HCT116 (cell line): Measurements from ENCODE around the gene SLFNL1.

ENCODE experiments used
- CBX3 ChIP-seq: IDR thresholded peaks from 2 replicates; pipeline ENCODE4 v1.6.1; 2012; ENCODE audit warnings: low read depth
- EZH2 ChIP-seq: fragments of 200-600 bp; sonication (generic); IDR thresholded peaks from 2 replicates; pipeline ENCODE4 v1.6.1; 2017; ENCODE audit warnings: antibody characterized with exemption, mixed run types
- EZH2phosphoT487 ChIP-seq: fragments of 200-600 bp; IDR thresholded peaks from 2 replicates; pipeline ENCODE4 v1.6.1; 2018; ENCODE audit warnings: antibody characterized with exemption, borderline replicate concordance
- POLR2A ChIP-seq: IDR thresholded peaks from 2 replicates; pipeline ENCODE4 v1.7.0; 2011; ENCODE audit warnings: borderline replicate concordance; ENCODE audit not compliant: insufficient read depth, insufficient read length; ENCODE audit errors: extremely low read depth
- POLR2AphosphoS5 ChIP-seq: IDR thresholded peaks from 2 replicates; pipeline ENCODE4 v1.6.1; 2011; ENCODE audit warnings: mild to moderate bottlenecking, low read depth, low read length, moderate library complexity
- SIN3A ChIP-seq: IDR thresholded peaks from 2 replicates; pipeline ENCODE4 v1.6.1; 2012; ENCODE audit warnings: low read depth
- SRF ChIP-seq: IDR thresholded peaks from 2 replicates; pipeline ENCODE4 v1.6.1; 2012; ENCODE audit warnings: low read depth
- YY1 ChIP-seq: IDR thresholded peaks from 2 replicates; pipeline ENCODE4 v1.6.1; 2011; ENCODE audit warnings: low read length, low read depth, moderate library complexity, mild to moderate bottlenecking; ENCODE audit not compliant: insufficient replicate concordance; ENCODE audit errors: extremely low read depth
- ZNF274 ChIP-seq: fragments of 200-500 bp; sonication (Bioruptor generic); IDR thresholded peaks from 2 replicates; pipeline ENCODE4 v1.6.1; 2014; ENCODE audit warnings: mild to moderate bottlenecking, low read depth, low read length, inconsistent platforms
- TF ChIP-seq, protein P1 (sequence below): IDR thresholded peaks from 2 replicates; pipeline ENCODE4 v1.6.1; 2012
- TF ChIP-seq, protein P2 (sequence below), 3 experiments: fragments of 200-600 bp in 1 of 3; sonication (generic) in 1 of 3; IDR thresholded peaks in 2 of 3; conservative IDR thresholded peaks in 1 of 3; 2 replicates each; pipeline ENCODE4 v1.5.1; 2012 to 2017; ENCODE audit warnings: low read depth in 2 of 3, low read length in 2 of 3, antibody characterized with exemption in 1 of 3, borderline replicate concordance in 1 of 3, control low read depth in 1 of 3, mild to moderate bottlenecking in 1 of 3, mixed read lengths in 1 of 3, mixed run types in 1 of 3, moderate library complexity in 1 of 3; ENCODE audit not compliant: insufficient read depth in 1 of 3
- TF ChIP-seq, protein P3 (sequence below): IDR thresholded peaks from 2 replicates; pipeline ENCODE4 v1.6.1; 2012

DNA sequence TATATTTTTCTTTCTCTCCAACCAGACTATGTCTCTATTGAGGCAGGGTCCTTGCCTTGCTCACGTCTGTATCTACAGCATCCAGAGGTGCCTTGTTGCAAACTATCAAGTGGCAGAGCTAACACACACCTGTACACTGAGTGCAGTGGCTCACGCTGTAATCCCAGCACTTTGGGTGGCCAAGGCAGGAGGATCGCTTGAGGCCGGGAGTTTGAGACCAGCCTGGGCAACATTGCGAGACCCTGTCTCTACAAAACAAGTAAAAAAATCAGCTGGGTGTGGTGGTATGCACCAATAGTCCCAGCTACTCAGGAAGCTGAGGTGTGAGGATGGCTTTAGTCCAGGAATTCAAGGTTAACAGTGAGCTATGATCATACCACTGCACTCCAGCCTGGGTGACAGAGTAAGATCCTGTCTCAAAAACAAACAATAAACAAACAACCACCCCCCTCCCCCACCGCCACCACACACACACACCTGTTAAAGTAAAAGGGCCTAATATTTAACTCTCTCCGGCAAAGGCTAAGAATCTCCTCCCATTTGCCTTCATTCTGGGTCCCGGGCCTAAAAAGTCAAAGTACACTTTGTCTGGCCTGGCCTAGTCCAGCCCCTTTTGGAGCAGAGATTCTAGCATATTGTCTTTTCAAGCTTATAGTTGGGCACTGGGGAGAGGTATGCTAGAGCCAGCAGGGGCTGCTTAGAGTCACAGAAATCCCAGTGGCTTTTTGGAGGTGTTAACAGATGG is 9.5 kb upstream of the SLFNL1 start:
- TF ChIP-seq, protein P1, sequence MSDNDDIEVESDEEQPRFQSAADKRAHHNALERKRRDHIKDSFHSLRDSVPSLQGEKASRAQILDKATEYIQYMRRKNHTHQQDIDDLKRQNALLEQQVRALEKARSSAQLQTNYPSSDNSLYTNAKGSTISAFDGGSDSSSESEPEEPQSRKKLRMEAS = no peak
- TF ChIP-seq YY1 = no peak
- TF ChIP-seq POLR2A = no peak
- no peak for TF ChIP-seq EZH2phosphoT487
- no peak for TF ChIP-seq EZH2
- TF ChIP-seq CBX3 = no peak
- TF ChIP-seq, protein P2, sequence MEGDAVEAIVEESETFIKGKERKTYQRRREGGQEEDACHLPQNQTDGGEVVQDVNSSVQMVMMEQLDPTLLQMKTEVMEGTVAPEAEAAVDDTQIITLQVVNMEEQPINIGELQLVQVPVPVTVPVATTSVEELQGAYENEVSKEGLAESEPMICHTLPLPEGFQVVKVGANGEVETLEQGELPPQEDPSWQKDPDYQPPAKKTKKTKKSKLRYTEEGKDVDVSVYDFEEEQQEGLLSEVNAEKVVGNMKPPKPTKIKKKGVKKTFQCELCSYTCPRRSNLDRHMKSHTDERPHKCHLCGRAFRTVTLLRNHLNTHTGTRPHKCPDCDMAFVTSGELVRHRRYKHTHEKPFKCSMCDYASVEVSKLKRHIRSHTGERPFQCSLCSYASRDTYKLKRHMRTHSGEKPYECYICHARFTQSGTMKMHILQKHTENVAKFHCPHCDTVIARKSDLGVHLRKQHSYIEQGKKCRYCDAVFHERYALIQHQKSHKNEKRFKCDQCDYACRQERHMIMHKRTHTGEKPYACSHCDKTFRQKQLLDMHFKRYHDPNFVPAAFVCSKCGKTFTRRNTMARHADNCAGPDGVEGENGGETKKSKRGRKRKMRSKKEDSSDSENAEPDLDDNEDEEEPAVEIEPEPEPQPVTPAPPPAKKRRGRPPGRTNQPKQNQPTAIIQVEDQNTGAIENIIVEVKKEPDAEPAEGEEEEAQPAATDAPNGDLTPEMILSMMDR (IDR thresholded peaks at IDR 0.05 in 2 of 3, conservative IDR thresholded peaks at IDR 0.05 in 1 of 3; ENCODE audit: borderline replicate concordance in 1 of 3, insufficient read depth in 1 of 3, low read depth in 2 of 3, low read length in 2 of 3) = no peak
- TF ChIP-seq POLR2AphosphoS5 = no peak
- no peak for TF ChIP-seq ZNF274
- TF ChIP-seq SIN3A = no peak
- no peak for TF ChIP-seq SRF
- TF ChIP-seq, protein P3, sequence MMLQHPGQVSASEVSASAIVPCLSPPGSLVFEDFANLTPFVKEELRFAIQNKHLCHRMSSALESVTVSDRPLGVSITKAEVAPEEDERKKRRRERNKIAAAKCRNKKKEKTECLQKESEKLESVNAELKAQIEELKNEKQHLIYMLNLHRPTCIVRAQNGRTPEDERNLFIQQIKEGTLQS = no peak
